Upper lobe of left lung (tissue), 6 donors: ENCODE results near the gene UNC13B. TPM values are rescaled to one million over a fixed set of nuclear protein-coding genes. Genes with fewer than 3 reads are reported as not detected.

Experiments
- ATAC-seq, 2 donors: fragments of 200-7000 bp; cut with Tn5 transposase; one replicate each; pipeline ENCODE4 v1.9.1; 2022; ENCODE audit warnings: mild to moderate bottlenecking in 2 of 2, moderate library complexity in 2 of 2; ENCODE audit not compliant: low FRiP score in 2 of 2
- DNase-seq, 2 donors: peaks; one replicate each; pipeline ENCODE4 v3.0.0-alpha.2; 2019 to 2020
- H3K27ac ChIP-seq, 4 donors: fragments of 200-600 bp; sonication (generic); one replicate each; pipeline ENCODE4 v1.5.1; 2016 to 2019
- H3K27me3 ChIP-seq, 4 donors: fragments of 200-600 bp; sonication (generic); one replicate each; pipeline ENCODE4 v1.5.1; 2017 to 2019
- H3K36me3 ChIP-seq, 4 donors: fragments of 200-600 bp; sonication (generic); one replicate each; pipeline ENCODE4 v1.5.1; 2016 to 2019
- H3K4me1 ChIP-seq, 4 donors: fragments of 200-600 bp; sonication (generic); one replicate each; pipeline ENCODE4 v1.5.1; 2018 to 2019
- H3K4me3 ChIP-seq, 4 donors: fragments of 200-600 bp; sonication (generic); one replicate each; pipeline ENCODE4 v1.5.1; 2017 to 2019; ENCODE audit warnings: mild to moderate bottlenecking in 2 of 4, moderate library complexity in 1 of 4
- H3K9me3 ChIP-seq, 4 donors: fragments of 200-600 bp; sonication (generic); one replicate each; pipeline ENCODE4 v1.5.1; 2018 to 2019
- EP300 ChIP-seq, 4 donors: sonication (generic); formaldehyde crosslinking; IDR thresholded peaks; one replicate each; pipeline ENCODE4 v1.5.1; 2017; ENCODE audit warnings: antibody characterized with exemption in 4 of 4, control low read depth in 2 of 4
- POLR2A ChIP-seq, 4 donors: fragments of 450-650 bp; IDR thresholded peaks; one replicate each; pipeline ENCODE4 v1.5.1; 2016 to 2017; ENCODE audit warnings: antibody characterized with exemption in 4 of 4, mild to moderate bottlenecking in 2 of 4
- POLR2AphosphoS5 ChIP-seq, 2 donors: sonication (generic); formaldehyde crosslinking; IDR thresholded peaks; one replicate each; pipeline ENCODE4 v1.5.1; 2017; ENCODE audit warnings: antibody characterized with exemption in 2 of 2
- WGBS, 2 donors: methylation state at CpG; one replicate each; pipeline ENCODE4 v1.1.5; 2017 to 2018; 5-methylcytosine and 5-hydroxymethylcytosine counted together
- total RNA-seq, 6 donors: library from RNA; depleted of rRNA in 4 of 6; stranded (reverse); fragments of >200 nt in 4 of 6; gene quantifications; one replicate each; pipeline versions ENCODE4 v1.1.0 to v1.2.1, GENCODE V29; 2016 to 2021
- TF ChIP-seq, protein P1 (sequence below), 6 experiments: fragments of 450-650 bp in 4 of 6; fragments of 200-600 bp in 2 of 6; sonication (generic) in 2 of 6; IDR thresholded peaks; one replicate each; pipeline ENCODE4 v1.5.1; 2016 to 2019; ENCODE audit warnings: antibody characterized with exemption in 6 of 6
- donor health status: DM: no; HTN: no; CAD: no; lungs with moderate emphysema.
- donor health status: DM: no; HTN: yes; CAD: no; lungs with severe emphysema.

The UNC13B gene
- total RNA-seq, 6 donors from 2014 or later: 68.3 to 300 (median 151) TPM

DNA sequence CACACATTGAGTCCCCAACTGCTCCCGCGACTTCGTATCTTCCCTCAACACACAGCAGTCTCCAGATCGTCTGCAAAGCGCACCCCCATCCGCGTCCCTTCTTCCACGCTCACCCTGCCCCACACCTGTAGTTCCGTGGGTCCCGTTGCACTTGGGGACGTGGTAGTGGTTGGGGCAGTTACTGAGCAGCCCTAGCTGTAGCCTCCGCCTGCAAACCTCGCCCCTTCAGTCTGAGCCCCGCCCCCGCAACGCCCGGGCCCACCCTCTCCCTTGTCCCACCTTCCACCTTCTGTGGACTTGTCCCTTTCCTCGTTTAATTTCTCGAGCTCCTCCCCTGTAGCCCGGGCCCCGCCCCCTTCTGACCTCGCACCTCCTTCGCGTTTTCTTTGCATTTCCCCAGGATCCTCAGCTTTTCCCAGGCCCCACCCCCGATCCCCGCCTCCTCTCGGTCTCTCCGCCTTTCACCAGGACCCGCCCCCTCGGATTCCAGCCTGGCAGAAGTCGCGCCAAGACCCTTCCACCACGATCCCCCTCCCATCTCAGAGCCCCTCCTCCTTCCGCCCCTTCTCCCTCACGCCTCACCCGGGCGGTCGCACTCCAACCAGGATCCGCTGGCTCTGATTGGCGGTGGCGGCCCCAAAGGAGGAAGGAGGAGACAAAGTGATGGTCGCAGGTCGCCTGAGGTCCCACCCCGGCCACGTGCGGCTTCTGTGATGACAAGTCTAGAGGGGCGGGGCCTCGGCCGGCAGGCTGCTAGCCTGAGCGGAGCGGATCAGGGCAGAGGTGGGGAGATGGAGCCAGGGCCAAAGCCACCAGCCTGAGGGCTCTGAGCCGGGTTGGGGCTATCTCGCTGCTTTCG, 45.9 kb upstream of the UNC13B start, which contains the start of gene ATOSB:
Gene ATOSB (minus strand): TSS at position 183 of the 859 bp plus-strand sequence. CDS start 7,588 bp downstream, outside the sequence.
- peak within 1 kb of the TSS; percentile 88 to 98 (median 94) for H3K27ac ChIP-seq
- DNase-seq (peak; percentile 99), ATAC-seq (peak; percentile 74 to 93)
- TF ChIP-seq POLR2A (IDR thresholded peaks at IDR 0.05) (peak in 3 of 4 donors; percentile 22 to 84 (median 75)), EP300 (IDR thresholded peaks at IDR 0.05) (peak in 1 of 4 donors; percentile 10), POLR2AphosphoS5 (IDR thresholded peaks at IDR 0.05) (peak; percentile 40 to 75)
- TF ChIP-seq, protein P1, sequence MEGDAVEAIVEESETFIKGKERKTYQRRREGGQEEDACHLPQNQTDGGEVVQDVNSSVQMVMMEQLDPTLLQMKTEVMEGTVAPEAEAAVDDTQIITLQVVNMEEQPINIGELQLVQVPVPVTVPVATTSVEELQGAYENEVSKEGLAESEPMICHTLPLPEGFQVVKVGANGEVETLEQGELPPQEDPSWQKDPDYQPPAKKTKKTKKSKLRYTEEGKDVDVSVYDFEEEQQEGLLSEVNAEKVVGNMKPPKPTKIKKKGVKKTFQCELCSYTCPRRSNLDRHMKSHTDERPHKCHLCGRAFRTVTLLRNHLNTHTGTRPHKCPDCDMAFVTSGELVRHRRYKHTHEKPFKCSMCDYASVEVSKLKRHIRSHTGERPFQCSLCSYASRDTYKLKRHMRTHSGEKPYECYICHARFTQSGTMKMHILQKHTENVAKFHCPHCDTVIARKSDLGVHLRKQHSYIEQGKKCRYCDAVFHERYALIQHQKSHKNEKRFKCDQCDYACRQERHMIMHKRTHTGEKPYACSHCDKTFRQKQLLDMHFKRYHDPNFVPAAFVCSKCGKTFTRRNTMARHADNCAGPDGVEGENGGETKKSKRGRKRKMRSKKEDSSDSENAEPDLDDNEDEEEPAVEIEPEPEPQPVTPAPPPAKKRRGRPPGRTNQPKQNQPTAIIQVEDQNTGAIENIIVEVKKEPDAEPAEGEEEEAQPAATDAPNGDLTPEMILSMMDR (IDR thresholded peaks at IDR 0.05): peak in 1 of 6 experiments; percentile 14
- H3K9me3 ChIP-seq: no peaks in the 10 kb centered on the region
- H3K4me1 ChIP-seq: peaks cover 41 to 56% (median 48%) of the 10 kb centered on the region in 4 donors
- 1% methylated on average over 47 to 51 of the region's 54 CpGs for WGBS, 2 donors
- H3K27me3 ChIP-seq: no peaks in the 10 kb centered on the region
- peak within 1 kb of the TSS; percentile 43 to 81 (median 64) for H3K4me3 ChIP-seq
- no peaks in the 10 kb centered on the region for H3K36me3 ChIP-seq

- H3K9me3 ChIP-seq: no peaks in the 10 kb centered on the region
- no peaks in the 10 kb centered on the region for H3K36me3 ChIP-seq
- no peaks in the 10 kb centered on the region for H3K27me3 ChIP-seq
- H3K4me1 ChIP-seq: peaks cover 40 to 53% (median 46%) of the 10 kb centered on the region in 4 donors
- peak overlapping the region; percentile 88 to 98 (median 94) for H3K27ac ChIP-seq
- ATAC-seq: no peak
- WGBS, 2 donors: 0% methylated on average over 12 of the region's 12 CpGs
- no peak for TF ChIP-seq POLR2AphosphoS5 (IDR thresholded peaks at IDR 0.05)
- no peak for TF ChIP-seq POLR2A (IDR thresholded peaks at IDR 0.05)
- TF ChIP-seq EP300 (IDR thresholded peaks at IDR 0.05): no peak
- TF ChIP-seq, protein P1 (IDR thresholded peaks at IDR 0.05): no peak
- H3K4me3 ChIP-seq: peak overlapping the region; percentile 43 to 81 (median 64)
- no peak for DNase-seq
Measured at GRCh38 chr9:35116539-35116897, 45.3 kb upstream of the UNC13B start.

DNA sequence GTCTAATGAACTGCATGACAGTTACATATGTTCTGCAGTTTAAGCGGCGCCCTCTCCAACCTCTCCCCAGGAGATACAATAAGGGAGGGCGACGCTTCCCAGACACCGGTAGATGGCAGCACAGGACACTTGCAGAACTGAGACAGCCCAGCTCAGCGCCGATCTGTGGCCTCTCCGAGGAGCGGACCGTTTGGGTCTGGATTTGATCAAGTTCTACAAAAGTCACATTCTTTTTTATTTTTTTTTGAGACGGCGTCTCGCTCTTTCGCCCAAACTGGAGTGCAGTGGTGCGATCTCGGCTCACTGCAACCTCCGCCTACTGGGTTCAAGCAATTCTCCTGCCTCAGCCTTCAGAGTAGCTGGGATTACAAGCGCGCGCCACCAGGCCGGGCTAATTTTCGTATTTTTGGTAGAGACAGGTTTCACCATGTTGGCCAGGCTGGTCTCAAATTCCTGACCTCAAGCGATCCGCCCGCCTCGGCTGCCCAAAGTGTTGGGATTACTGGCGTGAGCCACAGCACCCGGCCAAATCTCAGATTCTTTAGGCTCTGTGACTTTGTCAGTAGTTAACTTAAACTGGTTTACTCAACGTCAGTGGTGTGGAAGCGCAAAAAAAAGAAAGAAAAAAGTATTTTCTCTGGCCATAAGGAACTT, 44.8 kb upstream of the UNC13B start:
- Histone ChIP-seq H3K4me1 (peaks cover 36 to 48% (median 42%) of the 10 kb centered on the region in 4 donors), H3K9me3 (no peaks in the 10 kb centered on the region), H3K4me3 (peak overlapping the region in 3 of 4 donors; percentile 59 to 81 (median 69)), H3K27me3 (no peaks in the 10 kb centered on the region), H3K36me3 (no peaks in the 10 kb centered on the region), H3K27ac (peak overlapping the region; percentile 46 to 95 (median 80))
- TF ChIP-seq, protein P1 (IDR thresholded peaks at IDR 0.05): peak; percentile 83 to 93 (median 91)
- TF ChIP-seq POLR2A (IDR thresholded peaks at IDR 0.05) (no peak), EP300 (IDR thresholded peaks at IDR 0.05) (no peak)
- DNase-seq (peak; percentile 60 to 96), ATAC-seq (peak; percentile 86 to 94)
- 29% methylated on average over 29 to 30 of the region's 30 CpGs for whole genome bisulfite sequencing, 2 donors

- DNase-seq (no peak), ATAC-seq (no peak)
- H3K27me3 ChIP-seq: no peaks in the 10 kb centered on the region
- H3K4me1 ChIP-seq: no peaks in the 10 kb centered on the region
- TF ChIP-seq, protein P1 (IDR thresholded peaks at IDR 0.05): no peak
- TF ChIP-seq POLR2A (IDR thresholded peaks at IDR 0.05): no peak
- no peak for TF ChIP-seq EP300 (IDR thresholded peaks at IDR 0.05)
- no peak for TF ChIP-seq POLR2AphosphoS5 (IDR thresholded peaks at IDR 0.05)
- 86 to 89% methylated on average over 6 of the region's 6 CpGs for WGBS, 2 donors
- H3K27ac ChIP-seq: no peak overlapping the region
- H3K36me3 ChIP-seq: no peaks in the 10 kb centered on the region
- H3K4me3 ChIP-seq: no peak overlapping the region
- no peaks in the 10 kb centered on the region for H3K9me3 ChIP-seq
Measured at GRCh38 chr9:35134920-35135319, 26.9 kb upstream of the UNC13B start.
